GM21360 (cell line): ENCODE data around the gene NADSYN1.

Experiments
- ATAC-seq: cut with Tn5 transposase; IDR thresholded peaks from one replicate; pipeline ENCODE4 v1.9.1; 2021; ENCODE audit warnings: mild to moderate bottlenecking, moderate library complexity; ENCODE audit not compliant: unreplicated experiment

The NADSYN1 gene

DNA sequence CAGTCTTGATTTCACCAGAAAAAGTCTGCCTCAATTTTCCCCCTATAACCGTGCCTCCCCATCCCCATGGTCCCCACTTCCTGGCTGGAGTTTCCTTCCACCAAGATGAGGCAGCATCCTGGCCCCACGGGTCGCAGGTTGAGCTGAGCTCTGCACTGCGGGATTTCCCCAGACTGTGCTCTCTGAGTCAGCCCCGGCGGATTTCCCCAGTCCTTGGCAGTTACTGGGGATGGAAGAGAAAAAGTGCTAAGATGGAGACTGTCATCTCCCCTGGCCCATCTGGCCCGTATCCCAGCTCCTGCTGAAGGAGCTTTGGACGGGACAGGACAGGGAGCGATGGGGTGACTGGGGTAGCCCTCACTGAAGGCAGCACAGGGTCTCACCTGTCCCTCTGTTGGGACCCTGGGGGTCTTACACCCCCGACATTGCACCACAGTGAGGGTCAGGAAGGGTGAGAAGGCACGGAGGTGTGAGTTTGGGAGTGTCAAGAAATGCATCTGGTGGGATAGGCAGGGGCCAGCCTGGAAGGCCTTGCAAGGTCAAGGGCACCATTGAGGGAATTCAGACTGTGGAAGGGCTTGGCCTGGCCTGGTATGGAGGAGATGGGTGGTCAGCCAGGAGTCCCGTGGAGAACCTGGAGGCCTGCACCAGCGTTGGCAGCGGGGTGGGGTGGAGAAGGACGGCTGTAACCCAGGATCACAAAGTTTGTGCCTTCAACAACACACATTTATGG, 36.5 kb downstream of the NADSYN1 start:
- no peak for ATAC-seq

DNA sequence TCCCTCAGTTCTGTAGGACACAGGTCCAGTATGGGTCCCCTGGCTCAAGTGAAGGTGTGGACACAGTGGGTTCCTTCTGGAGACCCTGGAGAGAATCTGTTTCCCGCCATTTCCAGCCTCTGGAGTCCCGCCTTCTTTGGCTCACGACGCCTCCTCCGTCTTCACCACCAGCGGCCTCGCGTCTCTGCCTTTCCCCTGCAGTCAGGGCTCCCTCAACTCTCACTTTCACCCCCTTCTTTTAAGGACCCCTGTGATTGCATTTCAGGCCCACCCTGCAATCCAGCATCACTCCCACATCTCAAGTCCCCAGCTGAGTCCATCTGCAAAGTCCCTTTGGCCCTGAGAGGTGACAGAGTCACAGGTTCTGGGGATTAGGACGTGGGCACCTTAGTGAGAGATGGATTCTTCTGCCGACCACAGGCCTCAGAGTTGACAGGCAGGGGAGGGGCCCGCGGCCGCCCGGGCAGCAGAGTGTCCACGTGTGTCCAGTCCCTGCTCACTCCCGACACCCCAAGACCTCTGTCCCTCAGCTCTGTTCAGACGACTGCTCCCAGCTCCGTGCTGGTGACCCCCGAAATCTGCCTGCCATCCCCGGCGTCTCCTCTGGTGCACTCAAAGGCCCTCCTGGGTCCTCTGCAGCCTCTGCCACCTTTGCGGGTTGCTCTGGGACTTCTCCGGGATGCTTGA, 37.2 kb downstream of the NADSYN1 start:
- no peak for ATAC-seq

DNA sequence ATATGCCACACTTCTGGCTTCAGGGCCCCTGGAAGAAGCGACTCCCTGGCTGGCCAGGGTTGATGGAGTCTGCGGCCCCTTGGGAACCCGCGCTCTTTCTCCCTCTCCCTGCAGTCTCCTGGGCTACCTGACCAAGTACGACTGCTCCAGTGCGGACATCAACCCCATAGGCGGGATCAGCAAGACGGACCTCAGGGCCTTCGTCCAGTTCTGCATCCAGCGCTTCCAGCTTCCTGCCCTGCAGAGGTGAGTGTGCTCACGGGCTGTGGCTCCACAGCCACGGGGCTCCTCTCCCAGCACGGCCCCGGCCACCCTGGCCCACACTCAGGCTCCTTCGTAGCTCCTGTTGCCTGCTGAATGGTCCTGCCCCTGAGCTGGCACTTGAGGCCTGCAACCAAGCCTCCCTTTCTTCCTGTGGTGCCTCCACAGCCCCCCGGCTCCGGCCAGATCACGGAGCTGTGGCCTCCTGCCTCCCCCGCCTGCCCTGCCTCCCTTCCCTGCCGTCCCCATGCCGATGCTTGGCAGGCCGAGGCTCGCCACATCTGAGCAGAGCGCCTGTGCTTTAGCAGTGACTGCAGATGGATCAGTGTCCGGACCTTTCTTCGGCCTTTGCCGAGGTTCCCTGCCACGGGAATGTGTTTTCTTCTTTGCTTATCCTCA, 37.9 kb downstream of the NADSYN1 start:
- ATAC-seq: no peak

DNA sequence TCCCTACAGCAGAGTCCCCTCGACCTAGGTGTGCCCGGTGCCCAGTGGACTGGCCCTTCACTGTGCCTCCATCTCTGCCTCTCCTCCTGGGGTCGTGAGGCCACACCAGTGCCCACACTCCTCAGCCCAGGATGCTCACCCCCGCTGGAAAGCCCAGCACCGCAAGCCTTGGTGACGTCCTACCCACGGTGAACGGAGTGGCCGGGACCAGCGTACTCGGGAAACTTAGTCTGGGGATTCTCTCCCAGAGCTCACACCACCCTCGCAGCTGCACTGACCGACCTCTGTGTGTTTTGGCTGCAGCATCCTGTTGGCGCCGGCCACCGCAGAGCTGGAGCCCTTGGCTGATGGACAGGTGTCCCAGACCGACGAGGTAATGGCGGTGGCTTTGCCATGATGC, 38.5 kb downstream of the NADSYN1 start:
- no peak for ATAC-seq

DNA sequence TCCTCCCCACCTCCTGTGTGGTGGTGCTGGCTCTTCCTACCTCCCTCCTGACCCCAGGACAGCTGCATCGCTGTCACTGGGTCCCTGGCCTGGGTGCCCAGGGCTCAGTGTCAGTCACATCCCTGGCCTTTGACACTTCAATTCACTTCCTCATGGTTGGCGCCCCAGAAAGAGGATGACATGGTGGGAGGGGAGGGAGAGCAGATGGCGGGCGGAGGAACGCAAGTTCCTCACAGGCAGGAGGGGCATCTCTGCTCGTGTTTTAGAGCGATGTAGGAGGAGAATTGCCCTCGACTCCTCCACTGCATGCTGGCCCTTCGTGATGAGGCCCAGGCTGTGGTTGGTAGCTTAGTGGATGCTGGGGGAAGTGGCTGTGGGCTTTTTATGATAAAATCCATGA, 38.9 kb downstream of the NADSYN1 start:
- ATAC-seq: no peak

DNA sequence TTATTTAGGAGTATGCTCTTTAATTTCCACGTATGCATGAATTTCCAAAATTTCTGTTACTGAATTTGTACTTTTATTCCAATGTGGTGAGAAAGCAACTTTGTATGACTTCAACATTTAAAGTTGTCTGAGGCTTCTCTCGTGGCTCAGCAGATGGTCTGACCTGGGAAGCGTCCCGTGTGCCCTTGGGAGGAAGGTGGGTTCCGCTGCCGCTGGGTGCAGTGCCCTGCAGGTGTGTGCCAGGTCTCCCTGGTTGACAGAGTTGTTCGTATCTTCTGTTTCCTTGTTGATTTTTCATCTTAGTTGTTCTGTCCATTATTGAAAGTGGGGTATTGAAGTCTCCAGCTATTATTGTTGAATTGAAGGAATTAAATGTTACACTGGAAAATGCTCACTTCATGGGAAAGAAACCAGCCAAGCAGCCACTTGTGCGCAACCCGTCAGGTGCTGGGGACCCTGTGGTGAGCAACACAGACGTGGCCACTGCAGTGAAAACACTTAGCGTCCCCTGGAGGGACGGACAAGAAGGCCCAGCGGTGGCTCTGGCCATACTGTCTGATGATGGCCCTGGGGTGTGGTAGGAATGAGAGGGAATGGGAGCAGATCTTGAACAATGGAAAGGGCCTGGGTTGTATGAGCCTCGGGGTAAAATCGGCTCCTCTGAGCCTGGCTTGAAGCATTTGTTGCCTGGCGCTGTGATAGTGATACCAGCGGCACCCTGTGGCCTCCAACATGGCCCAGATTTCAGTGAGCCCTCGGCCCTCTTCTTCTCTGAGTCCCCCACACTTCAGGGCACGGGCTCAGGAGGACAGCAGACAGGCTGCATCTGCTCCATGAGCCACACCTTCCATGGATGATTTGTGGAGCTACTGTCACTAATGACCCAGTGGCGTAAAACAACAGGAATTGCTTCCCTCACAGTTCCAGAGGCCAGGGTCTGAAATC, 42.6 kb downstream of the NADSYN1 start:
- ATAC-seq: no peak

DNA sequence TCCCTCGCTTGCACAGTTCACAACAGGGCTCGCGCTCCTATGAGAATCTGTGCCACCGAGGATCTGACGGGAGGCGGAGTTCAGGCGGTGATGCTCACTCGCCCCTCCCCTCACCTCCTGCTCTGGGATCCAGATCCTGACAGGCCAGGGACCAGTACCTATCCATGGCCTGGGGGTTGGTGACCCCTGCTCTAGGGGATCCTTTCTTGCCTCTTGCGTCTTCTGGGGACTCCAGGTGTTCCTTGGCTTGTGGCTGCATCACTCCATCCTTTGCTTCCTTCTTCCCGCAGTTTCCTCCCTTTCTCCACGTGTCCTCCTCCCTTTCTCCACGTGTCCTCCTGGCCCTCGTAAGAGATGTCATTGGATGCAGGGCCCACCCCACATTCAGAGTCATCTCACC, 43.4 kb downstream of the NADSYN1 start:
- ATAC-seq: no peak

DNA sequence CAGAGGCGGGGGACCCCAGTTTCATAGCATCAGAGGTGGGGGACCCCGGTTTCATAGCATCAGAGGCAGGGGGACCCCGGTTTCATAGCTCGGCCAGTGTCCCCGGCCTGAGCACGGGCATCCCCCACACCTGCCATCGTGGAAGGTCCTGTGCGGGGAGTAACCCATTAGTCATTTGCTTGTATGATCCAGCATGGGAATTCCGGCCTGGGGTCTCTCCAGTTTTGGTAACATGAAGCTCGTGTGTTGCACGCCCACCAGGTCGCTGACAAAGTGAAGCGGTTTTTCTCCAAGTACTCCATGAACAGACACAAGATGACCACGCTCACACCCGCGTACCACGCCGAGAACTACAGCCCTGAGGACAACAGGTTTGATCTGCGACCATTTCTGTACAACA, 45.1 kb downstream of the NADSYN1 start:
- ATAC-seq: no peak

DNA sequence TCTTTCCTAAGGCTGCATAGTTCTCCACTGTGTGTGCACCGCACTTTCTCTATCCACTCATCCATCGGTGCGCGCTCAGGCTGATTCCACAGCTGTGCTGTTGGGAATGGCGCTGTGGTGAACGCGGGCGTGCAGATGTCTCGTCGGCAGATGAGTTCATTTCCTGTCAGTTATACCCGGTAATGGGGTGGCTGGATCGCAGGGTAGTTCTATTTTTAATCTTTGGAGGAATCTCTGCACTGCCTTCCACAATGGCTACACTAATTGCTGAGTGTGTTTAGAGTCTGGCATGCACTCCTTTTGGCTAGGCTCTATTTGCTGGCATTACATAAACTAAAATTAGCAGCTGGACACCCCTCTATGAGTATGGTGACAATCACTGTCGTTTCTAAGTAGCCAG, 46.1 kb downstream of the NADSYN1 start:
- no peak for ATAC-seq

DNA sequence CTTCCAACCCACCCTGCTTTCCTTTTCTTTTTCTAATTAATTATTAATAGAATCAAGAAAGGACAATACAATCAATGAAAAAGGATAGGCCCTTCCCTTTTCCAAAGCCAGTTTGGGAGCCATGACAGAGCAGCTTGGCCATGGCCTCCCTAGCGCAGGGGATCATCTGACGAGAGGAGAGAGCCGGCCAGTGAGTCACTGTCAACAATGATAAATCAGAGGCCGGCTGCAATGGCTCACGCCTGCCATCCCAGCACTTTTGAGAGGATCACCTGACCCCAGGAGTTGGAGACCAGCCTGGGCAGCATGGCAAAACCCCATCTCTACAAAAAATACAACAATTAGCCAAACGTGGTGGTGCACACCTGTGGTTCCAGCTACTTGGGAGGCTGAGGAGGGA, 46.5 kb downstream of the NADSYN1 start:
- no peak for ATAC-seq

DNA sequence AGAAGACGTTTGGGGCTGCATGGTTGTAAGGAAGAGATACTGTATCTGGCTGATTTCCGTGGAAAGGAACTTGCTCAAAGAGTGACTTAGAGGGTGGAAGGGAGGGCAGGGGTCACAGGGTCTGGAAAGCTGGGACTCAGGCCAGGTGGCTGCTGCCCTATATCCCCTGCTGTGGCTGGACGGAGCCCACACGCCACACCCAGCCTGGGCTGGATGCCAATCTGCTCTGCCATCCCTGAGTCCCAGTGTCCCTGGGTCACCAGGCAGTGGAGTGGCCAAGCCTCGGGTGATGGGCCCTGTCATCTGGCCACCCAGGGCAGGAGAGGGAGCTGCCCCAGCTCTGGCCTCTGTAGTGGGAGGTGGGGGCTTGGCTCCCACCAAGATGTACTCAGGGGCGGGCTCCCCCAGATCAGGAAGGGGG, 47.6 kb downstream of the NADSYN1 start:
- no peak for ATAC-seq

DNA sequence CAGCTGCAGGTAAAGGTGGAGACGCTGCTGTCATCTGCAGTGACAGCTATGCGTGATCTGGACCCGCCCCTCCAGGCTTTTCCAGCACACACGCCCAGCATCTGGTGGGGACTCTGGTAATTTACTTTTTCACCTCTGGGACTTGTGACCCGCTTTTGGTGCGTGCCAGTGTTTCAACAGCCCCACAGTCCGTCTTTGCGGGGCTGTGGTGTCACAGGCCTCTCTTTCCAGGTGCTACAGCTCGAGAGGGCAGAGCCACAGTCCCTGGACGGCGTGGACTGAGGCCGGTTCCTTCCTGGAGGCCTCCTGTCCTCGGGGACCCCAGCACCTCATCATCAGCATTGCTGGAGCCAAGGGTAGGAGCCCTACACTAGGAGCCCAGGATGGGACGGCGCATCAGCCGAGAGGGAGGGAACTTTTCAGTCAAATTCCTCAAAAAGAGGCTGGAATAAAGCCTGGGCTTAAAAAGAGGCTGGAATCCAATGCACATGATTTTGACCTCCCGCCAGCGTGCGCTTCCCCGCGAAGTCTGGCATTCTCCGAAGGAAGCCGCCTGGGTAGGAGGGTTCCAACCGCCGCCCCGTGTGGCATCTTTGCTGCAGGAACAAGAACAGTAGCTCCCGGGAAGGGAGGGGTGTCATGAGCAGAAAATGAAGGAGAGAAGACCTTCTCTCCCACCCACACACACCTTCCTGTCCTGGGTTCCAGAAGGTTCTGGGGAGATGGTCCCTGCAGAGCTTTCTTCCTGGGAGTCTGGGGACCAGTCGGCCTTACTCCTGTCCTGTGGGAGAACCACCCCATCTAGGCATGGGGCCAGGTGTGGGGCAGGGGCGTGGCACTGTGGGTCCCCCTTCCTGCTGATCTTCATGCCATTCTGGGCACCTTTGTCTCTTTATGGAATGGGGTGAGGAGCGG, 48.3 kb downstream of the NADSYN1 start:
- ATAC-seq: no peak

DNA sequence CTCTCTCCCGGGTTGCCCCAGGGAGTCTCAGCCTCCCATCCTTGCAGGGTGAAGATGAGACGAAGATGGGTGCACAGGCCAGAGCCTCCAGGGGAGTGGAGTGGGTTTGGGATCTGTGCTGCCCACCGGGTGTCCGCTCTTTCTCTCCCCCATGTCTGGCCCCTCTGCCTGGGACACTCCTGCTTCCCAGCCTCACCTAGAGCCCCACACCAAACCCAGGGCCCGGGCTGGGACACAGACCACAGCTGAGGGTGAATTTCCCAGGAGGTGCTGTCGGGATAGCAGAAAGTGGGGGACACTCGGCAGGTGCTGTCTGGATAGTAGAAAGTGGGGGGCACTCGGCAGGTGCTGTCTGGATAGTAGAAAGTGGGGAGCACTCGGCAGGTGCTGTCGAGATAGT, 49.0 kb downstream of the NADSYN1 start:
- ATAC-seq: no peak

DNA sequence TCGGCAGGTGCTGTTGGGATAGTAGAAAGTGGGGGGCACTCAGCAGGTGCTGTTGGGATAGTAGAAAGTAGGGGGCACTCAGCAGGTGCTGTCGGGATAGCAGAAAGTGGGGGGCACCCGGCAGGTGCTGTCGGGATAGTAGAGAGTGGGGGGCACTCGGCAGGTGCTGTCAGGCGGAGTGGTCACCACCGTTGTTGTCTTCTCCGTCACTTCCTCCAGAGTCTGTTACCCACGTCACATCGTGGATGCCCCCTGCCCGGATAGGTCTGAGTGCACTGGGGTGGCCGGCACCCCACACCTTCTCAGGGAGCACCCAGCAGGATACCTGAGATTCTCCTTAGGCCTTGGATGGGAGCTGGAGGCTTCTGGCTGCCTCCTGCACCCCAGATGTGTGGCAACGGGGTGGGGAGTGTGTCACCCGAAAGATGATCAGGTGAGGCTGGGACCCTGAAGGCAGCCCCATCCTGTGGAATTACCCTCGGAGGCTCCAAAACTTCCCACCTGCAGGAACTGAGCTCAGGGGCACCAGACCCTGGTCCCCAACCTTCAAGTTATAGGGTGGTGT, 50.0 kb downstream of the NADSYN1 start:
- no peak for ATAC-seq

DNA sequence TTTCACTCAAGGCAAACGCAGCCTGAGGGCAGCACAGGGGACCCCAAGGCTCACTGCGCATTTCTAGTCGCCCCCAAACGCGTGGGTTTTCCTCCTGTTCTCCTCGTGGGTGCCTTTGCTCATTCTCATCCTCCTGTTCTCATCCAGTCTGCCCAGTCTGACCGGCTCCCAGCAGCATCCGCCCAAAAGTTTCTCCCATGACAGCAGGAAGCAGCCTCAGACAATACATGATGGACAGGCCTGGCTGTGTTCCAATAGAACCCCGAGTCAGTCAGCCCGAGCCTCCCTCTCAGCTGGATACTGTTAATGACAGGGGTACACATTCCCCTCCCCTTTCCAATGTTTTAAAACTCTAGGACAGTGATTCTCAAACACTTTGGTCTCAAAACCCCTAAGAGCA, 51.5 kb downstream of the NADSYN1 start:
- no peak for ATAC-seq

DNA sequence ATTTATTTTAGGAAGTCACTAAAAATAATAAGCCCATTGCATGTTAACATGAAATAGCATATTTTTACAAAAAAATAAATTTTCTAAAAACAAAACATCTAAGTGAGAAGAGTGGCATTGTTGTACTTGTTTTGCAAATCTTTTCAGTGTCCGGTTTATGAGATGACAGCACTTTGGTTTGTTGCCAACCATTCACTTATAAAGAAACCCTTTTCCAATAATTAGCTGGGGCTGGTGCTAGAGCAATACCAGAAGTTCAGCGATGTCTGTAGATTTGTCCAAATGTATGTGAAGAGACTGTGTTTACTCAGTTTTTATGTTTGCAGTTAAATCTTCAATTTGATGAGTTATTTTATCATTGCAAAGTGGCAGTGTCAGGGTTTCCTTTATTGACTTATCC, 52.0 kb downstream of the NADSYN1 start:
- ATAC-seq: no peak

DNA sequence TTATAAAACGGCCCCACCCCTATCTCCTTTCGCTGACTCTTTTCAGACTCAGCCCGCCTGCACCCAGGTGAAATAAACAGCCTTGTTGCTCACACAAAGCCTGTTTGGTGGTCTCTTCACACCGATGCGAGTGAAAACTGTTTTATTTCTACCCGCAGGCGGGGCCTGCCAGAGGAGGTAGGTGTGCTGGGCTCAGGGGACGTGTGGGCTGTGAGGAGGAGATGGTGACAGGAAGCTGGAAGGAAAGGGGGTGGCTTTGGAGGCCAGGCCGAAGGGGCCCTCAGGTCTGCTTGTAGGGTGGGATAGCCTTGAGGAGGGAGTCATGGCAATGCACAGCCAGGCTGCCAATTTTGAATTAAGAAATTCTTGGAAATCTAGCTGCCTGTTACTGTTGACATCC, 52.8 kb downstream of the NADSYN1 start:
- no peak for ATAC-seq

DNA sequence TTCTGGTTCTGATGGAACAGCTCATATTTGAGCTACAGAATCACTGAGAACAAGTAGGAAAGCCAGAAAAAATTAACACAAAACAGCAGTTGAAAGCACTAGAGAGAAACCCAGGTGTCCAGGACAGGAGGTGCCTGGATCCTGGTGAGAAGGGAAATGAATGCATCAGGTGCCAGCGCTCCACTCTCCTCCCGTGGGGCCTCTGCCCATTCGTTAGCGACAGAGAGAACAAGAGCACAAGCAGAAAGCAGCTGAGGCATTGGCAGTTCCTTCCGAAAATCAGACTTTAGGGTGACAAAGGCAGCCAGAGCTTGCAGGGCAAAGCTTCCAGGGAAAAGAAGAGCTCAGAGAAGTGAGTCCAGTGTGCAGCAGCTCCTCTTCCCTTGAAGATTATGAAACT, 54.1 kb downstream of the NADSYN1 start:
- ATAC-seq: no peak
